Right renal pelvis (tissue), 4 donors: ENCODE results near the gene UBE2D4. TPM values are rescaled to one million over a fixed set of nuclear protein-coding genes. Genes with fewer than 3 reads are reported as not detected.
A peak's percentile ranks its signal among the peaks of the same experiment; 100 is the strongest.
"Not testable (repeated sequence)": the region's sequence is repeated elsewhere in the genome, so short reads cannot be mapped to it uniquely, and the experiment has no call there.

ENCODE experiments used
- DNase-seq, 4 donors: peaks; one replicate each; pipeline ENCODE4 v3.0.0-alpha.2; 2013; ENCODE audit warnings: low read depth in 4 of 4, low spot score in 3 of 4, missing footprints in 1 of 4
- polyA plus RNA-seq, 4 donors: library from polyadenylated mRNA; unstranded; fragments of 120-200 nt; gene quantifications; one replicate each; pipeline ENCODE4 v1.2.1, GENCODE V29; 2013; ENCODE audit not compliant: insufficient read length in 4 of 4

The UBE2D4 gene
- polyA plus RNA-seq: 10 to 100 TPM; 20.0 to 24.7 (median 22.4) TPM

DNA sequence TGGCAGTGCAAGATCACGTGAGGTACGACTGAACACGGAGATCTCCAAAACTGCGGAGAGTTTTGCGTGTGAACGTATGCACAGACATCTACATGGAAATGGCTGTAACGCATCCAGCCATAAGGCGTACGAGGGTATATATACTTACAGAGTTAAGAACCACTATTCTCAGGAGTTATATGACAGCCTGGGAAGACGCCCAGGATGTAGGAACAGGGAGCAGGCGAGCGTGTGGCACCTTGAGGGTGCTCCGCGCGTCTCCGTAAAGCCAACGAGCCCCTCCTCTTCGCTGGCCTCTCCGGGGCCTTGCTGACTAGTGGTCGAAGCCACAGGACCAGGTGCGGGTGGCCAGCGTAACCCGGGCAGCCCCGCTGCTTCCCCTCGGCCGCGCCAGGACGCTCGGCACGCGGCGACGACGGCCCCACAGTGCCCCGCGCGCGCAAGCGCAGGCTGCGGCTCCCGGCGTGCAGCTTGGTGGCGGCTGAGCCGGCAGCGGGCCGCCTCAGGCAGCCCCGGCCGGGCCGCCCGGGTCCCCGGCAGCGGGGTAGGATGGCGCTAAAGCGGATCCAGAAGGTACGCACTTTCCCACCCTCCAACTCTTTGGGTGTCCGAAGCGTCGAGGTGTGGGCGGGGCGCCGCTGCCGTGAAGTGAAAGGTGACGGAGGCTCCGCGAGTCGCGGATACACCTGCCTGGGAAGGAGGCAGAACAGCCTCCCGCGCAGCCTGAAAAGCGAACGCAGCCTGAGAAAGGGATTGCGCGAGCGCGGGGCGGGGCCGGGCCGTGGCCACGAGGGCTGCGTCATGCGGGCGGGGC, at the start of gene UBE2D4:
Gene UBE2D4 (plus strand): TSS at position 453 of the 814 bp plus-strand sequence. CDS start 97 bp downstream, at position 550.
- peak in 3 of 4 donors; percentile 50 to 58 (median 54) for DNase-seq

DNA sequence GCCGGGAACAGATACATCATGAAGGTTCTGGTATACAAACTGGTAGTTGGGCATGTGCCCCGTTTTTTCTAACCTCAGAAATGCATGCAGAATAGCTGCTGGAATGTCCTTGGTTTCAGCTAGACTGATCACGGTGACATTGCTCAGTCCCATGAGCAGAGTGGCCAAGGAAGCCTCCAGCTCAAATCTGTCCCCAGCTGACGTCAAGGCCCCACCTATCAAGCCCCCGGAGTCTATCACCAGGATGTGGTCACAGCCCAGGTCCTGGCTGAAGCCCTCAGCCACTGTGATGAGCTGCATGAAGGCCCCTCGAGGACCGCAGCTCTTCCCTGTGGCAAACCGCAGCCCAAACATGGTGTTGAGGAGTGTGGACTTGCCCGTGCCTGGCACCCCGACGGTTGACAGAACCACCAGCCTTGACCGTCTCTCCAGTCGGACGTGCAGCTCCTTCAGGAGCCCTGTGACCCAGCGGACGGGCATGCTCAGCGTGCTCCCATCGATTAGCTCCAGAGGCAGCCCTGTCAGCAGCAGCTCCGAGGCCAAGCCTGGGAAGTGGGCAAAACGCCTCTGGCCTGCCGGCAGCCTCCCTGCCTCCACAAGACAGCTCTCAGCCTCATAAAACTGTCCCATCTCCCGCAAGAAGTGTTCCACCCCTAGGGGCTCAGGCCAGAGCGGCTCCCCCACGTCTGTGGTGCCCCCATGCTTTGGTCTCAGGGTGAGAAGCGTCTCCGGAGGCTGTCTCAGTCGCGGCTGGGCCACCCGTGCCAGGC, 49.1 kb upstream of the UBE2D4 start:
- DNase-seq: no peak

DNA sequence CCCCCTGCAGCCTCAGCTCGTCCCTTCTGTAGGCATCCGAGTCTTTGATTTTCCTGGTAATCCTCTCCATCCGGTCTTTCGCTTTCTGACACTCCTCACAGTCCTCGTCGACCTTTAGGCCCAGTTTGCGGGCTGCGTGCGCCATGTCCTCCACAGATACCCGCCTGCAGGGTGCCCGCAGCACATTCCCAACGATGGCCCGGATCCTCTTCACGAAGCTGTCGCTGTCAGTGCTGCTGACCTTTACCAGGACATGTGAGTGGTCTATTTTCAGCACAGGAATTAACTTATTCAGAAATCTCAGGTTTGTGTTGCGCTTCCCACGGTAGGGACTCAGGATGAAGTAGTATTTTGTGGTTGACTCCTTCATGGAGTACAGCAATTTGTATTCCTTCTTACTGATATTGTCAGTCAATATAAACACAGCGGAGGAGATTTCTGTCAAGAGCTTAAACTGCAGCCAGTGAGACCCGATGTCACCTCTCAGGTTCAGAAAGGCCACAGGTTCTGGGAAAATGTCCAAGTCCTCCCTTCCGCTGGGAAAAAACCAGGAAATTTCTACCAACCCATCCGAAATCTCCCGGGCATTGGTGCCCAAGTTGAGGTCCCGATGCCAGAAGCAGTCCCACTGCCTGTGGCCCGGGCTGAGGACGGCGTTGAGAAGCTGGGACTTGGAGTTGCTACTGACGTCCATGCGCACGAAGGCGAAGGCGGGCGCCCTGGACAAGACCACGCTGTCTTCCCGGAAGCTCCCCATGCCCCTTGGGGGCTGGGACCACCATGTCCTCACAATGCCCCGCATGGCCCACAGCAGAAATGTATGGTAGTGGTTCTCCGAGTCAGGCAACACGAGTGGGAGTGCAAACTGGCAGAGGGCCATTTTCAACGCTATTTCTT, 48.0 kb upstream of the UBE2D4 start:
- no peak for DNase-seq

DNA sequence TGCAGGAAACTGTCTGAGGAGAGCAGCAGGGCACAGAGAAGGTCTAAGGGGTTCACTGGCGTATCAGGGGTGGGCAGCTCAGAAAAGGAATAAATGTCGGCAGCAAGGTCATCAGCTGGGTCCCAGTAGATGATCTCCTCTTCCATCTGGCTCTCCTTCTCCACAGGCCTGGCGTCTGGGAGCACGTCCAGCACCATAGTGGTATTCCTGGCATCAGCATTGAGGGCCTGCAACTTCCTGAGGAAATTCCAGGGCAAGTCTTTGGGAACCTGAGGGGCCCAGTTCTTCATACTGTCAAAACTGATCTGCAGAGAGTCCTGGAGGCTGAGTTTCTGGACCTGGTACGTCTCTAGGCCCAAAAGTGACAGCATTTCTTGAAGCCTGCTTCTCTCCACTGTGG, 47.4 kb upstream of the UBE2D4 start:
- DNase-seq: no peak

DNA sequence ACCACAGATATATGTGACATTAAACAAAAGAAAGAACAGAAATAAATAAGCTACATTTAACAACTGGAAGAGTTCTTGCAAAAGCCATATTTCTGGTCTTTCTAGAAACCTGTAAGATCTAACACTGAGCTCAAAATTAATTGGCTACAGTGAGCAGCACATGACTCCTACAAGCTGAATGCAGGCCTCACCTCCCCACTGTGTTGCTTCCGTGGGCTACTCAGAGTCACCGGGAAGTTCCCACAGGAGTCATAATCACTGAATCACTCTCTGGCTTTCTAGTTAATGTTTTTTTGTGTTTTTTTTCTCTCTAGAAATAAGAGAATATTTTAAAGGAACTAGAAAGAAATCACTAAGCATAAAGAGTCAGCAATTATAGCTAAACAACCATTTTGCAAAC, 46.8 kb upstream of the UBE2D4 start:
- DNase-seq: no peak

DNA sequence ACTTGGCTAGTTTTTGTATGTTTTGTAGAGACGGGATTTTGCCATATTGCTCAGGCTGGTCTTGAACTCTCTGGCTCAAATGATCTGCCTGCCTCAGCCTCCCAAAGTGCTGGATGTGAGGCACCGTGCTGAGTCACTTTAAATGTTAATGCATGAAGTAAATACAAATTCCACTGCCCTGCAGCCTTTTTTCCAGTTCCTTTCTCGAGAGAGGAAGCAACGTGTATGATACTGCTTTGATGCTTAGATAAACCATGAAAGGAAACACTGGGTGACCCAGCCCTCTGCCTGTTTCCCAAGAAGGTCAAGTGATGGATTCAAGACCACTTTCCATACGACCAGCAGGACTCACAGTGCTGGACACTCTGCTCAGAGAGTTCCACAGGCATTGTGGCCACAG, 45.6 kb upstream of the UBE2D4 start:
- DNase-seq: no peak

DNA sequence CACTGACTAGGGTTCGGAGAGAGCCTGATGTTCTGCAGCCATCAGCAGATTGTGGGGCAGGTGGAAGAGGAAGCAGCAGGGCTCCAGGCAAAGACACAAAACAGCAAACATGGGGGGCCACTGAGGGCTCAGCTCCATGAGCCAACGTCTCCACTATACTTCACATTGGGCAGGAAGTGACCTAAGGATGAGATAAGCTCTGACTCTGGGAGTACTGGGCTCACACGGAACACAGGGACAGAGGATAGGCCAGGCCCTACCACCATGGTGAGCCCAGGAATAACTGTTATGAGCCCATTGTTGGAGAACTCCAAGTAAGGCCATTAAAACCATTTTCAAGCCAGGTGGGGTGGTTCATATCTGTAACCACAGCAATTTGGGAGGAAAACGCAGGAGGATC, 42.0 kb upstream of the UBE2D4 start:
- no peak for DNase-seq

DNA sequence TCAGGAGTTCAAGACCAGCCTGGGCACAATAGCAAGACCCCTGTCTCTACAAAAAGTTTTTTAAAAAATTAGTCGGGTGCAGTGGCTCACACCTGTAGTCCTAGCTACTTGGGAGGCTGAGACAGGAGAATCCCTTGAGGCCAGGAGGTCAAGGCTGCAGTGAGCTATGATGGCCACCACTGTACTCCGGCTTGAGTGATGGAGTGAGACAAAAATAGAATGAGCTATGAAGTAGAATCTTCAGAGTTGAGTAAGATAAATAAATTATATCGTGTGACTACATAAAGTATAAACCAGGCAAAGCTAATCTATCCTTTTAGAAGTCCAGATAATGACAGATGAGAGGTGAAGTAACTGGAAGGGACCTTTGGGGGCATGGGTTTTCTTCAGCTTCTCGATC, 41.6 kb upstream of the UBE2D4 start:
- no peak for DNase-seq

DNA sequence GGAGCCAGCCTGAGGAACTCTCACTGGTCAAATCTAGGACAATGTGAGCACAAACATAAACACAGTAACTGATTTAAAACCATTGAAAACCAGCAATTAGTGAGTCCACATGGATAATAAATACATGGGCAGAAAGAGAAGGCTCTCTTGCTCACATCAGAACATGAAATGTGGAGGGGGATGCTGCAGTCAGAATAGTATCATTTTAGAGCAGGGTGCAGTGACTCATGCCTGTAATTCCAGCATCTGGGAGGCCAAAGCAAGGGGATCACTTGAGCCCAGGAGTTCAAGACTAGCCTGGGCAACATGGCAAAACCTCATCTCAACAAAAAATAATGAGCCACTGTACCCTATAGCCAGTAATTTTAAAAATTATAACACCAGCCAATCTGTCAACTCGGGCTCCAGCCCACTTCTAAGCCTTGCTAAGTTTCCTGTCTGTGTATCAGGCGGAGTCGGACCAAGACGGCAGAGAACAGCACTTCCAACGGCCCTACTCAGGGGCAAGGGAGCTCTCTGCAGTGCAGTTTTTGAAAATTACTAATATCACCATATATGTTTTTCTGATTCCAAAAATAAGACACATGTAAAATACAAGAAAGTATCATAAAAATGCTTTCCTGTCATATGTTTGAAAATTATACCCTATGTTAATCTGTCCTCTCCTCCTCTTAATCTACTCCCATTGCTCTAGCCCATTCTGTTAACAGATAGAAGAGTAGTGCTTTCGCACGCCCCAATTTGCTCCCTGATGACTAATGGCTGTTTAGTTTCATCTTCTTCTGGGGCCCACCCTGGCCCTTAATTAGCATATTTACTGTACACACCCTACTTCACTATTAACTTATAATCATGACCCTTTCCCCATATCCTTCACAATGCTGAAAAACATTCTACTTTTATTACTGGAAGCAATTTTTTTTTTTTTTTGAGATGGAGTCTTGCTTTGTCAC, 37.0 kb upstream of the UBE2D4 start:
- no peak for DNase-seq

DNA sequence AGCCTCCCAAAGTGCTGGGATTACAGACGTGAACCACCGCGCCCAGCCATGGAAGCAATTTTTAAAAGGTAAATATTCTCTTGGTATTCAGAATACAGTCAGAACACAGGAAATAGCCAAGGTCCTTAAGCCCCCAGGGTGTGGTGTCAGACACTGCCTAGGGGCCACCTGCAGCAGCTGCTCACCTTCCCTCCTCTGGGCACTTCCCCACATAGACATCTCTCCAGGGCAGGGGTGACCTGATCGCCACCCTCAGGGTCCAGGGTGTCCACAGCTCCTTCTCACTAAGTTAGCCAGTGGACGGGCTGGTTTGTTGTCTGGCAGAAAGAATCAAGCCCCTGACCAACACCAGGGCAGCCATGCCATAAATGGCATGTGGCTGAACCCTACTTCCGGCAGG, 35.8 kb upstream of the UBE2D4 start:
- DNase-seq: no peak

DNA sequence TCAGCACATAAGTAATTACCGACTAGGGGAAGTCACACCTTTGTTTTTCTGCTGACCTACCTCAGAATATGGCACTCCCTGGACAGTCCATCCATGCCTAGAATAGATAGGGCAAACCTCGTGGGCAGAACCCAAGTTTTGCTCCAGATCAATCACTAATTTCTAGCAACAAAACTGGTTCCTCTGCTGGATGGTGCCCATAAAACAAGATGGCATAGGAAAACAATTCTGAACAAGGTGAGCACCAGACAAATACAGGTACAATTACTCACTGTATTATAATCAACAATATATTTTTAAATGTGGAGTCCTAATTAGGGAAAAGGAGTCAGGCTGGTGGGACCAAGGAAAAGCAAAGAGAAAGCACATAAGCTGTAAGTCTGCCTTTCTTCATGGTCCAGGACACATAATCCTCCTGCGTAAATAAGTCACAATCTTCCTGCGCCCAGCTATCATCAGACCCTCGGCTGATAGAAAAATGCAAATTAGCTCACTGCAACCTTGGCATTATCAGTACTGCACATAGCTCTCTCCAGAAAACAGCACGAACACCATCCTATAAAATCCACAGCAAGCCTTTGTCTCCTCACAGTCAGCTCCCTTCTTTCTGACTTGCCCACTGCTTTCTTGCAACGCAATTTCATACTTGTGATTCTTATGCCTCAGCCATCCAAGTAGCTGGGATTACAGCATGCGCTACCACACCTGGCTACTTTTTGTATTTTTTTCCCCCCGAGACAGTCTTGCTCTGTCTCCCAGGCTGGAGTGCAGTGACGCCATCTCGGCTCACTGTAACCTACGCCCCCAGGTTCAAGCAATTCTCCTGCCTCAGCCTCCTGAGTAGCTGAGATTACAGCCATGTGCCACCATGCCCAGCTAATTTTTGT, 34.9 kb upstream of the UBE2D4 start:
- DNase-seq: no peak

DNA sequence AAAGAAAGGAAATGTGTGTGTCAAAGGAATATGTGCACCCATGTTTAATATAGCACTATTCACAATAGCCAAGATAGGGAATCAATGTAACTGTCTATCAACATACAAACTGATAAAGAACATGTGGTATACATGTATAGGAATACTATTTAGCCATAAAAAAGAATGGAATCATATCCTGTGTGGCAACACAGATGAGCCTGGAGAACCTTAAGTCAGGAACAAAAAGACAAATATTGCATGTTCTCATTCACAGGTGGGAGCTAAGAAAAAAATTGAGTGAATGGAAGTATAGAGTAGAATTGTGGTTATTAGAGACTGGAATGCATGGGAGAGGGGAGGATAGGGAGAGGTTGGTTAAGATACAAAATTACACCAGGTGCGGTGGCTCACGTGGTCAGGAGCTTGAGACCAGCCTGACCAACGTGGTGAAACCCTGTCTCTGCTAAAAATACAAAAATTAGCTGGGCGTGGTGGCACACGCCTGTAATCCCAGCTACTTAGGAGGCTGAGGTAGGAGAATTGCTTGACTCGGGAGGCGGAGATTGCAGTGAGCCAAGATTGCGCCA, 30.3 kb upstream of the UBE2D4 start:
- DNase-seq: no peak

DNA sequence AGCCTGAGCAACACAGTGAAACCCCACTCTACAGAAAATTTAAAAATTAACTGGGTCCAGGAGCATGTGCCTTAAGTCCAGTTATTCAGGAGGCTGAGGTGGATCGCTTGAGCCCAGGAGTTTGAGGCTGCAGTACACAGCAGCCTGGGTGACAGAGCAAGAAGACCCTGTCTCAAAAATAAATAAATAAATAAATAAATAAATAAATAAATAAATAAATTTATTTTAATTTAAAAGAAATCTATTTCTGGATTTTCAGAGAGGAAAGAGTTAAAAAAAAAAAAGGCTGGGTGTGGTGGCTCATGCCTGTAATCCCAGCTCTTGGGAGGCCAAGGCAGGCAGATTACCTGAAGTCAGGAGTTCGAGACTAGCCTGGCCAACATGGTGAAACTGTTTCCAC, 27.7 kb upstream of the UBE2D4 start:
- DNase-seq: not testable (repeated sequence)

DNA sequence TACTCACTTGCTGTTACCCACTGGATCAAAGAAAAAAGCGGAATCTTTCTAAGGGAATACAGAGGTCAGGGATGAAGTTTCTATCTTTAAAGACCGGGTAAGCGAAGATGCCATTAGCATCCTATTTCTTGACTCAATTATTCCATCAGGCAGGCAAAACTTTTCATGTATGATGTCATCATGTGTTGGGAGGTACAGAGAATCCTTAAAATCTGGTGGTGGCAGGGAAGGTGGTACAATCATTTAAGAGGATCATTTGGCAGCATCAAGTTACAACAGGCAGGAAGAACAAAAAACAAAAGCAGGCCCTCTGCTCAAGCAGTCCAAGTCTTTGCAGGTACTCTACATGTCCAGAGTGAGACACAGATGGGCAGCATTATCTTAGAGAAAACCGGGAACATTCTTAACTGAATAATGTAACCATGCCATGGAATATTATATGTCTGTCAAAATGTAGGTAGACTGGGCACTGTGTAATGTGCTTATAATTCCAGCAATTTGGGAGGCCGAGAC, 23.6 kb upstream of the UBE2D4 start:
- DNase-seq: no peak

DNA sequence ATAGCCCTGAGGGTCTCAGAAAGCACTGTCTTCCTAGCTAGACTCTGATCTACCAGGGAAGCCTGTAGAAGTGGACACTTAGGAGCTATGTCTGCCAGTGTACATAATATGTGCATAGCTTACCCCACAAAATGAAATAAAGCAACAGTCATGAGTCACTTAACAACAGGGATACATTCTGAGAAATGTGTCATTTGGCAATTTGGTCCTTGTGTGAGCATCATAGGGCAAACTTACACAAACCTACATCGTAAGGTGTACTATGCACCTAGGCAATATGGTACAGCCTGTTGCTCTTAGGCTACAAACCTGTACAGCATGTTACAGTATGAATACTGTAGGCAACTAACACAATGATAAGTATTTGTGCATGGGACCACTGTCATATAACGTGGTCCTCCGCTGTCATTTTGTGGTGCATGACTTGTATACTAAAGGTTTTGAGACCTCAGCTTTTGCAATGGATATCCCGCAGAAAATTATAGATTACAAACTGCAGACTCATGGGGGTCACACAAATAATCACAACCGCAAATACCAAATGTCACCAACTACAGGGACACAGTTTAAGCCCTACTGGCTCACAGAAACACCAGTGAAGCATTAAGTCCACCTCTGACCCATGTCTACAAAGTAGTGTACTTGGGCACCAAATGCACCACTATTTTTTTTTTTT, 21.6 kb upstream of the UBE2D4 start:
- DNase-seq: no peak

DNA sequence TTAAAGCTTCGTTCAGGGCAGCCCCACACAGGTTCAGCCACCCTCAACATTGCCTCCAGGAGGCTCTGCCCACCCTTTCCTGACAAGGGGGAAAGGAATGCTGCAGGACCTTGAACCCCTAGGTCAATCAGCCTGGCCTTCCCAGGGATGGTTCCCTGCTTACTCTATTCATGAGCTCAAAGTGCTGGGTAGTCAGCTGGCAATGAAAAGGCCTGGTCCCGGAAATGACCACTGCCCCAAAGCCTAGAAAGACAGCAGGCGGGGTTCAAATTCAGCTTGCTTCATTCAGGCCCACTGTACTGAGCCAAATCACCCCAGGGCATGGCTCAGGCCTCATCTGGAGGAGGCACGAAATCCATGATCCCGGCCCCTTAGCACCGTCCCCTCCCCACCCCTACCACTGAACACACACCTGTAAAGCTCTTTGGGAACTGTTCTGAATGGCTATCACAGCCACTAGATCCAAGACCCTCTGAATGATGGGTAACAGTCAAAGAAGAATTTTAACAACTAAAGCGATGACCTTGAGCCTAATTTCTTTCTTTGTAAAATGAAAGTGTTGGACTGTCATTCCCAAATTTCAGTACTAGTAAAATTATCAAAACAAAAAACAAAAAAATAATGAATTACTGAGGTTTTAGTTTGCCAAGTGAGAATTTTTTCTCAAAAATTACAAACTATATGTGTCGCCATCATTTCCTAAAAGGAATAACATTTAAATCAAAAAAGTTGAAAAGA, 20.9 kb upstream of the UBE2D4 start:
- DNase-seq: no peak

DNA sequence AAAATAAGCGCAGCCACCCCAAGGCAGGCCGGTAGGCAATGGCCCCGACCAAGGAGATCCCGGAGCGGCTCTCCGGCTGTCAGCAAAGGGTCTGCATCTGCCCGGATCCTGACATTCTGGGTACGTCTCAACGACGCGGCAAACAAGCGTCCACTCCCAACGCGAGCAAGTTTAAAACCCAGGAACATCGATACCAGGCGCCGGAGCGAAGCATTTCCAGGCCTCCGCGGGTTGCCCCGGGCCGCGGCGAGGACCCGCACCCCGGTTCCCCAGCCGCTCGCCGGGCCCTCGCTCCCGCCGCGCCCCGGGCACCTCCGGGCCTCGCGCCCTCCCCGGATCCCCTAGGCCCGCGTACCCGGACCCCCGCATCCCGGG, 20.3 kb upstream of the UBE2D4 start:
- peak in 3 of 4 donors; percentile 17 to 29 (median 26) for DNase-seq
